H7 (cell line): ENCODE results near the gene ADGRG7. TPM values are rescaled to one million over a fixed set of nuclear protein-coding genes. Genes with fewer than 3 reads are reported as not detected.
A peak's percentile ranks its signal among the peaks of the same experiment; 100 is the strongest.

Experiments
- DNase-seq: peaks from one replicate; pipeline ENCODE4 v3.0.0; 2012
- H3K27me3 ChIP-seq: 2 replicates; pipeline ENCODE4 v1.6.0; 2011; ENCODE audit warnings: mild to moderate bottlenecking, low read length; ENCODE audit not compliant: control insufficient read depth, insufficient read depth
- H3K36me3 ChIP-seq: replicated peaks from 2 replicates; pipeline ENCODE4 v1.5.1; 2011; ENCODE audit warnings: low read length; ENCODE audit not compliant: control insufficient read depth, insufficient read depth
- H3K4me3 ChIP-seq: 2 replicates; pipeline ENCODE4 v1.5.1; 2011; ENCODE audit warnings: low read depth, mild to moderate bottlenecking, control low read depth, low read length, moderate library complexity; ENCODE audit not compliant: insufficient read depth
- total RNA-seq: library from RNA; depleted of rRNA; stranded (reverse); fragments of >200 nt; shearing (Covaris generic); gene quantifications from 2 replicates; pipeline ENCODE4 v1.2.3, GENCODE V29; 2014

ADGRG7 gene
- total RNA-seq, 1 experiment from 2014 or later: not detected

DNA sequence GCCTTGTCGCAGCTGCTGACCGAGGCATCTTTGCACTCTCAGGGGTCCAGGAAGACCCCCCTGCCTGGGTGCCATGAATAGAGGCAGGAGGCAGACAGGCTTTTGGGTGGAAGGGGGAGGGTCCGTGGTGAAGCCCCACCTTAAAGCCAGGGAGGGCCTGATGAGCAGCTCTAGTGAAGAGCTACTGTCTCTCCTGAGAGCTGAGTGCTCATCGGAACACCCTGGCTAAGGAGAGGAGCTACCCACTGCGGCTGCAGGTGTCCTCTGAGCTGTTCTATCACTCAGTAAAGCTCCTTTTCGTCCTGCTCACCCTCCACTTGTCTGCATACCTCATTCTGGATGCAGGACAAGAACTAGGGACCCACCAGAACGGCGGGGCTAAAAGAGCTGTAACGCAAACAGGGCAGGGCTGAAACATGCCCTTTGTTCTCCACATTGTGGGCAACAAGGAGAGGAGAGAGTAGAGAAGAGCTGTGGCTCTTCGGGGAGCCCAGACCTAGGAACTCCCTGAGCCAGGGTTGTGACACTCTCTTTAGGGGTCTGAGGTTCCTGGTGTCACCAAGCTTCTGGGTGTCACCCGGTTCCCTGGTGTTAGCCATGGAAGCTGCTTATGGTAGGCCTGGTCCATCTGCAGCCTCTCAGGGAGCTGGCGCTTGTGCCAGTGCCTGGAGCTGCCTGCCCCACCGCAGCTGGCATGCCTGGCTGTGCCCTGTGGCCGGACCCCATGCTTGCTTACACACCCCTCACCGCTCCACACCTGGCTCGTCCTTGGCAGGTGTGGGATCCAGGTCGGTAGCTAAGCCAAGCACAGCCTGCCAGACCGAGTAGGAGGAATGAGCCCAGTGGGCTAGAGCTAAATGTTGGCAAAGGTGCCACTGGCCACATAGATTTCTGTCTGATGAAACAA, 73.7 kb downstream of the ADGRG7 start:
- Histone ChIP-seq H3K36me3 (no peaks in the 10 kb centered on the region), H3K27me3 (no peaks in the 10 kb centered on the region), H3K4me3 (no peak overlapping the region)
- no peak for DNase-seq

DNA sequence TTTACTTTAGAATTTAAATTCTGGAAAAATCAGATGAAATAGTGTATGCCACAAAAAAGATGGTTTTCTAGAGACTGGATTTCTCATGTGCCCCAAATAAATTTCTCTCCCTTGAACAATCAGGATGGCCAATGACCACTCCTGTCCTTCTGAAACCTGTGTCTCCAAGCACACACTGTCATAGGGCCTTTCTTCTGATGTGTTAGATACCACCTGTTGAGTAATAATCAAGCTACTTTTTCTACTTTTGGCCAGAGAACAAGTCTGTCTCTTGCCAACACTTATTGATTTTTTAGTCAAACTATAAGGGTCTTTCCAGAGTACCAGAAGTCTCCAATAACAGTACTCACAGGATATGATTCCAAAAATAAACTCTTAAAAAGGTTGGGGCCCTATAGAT, 83.8 kb downstream of the ADGRG7 start:
- no peaks in the 10 kb centered on the region for H3K36me3 ChIP-seq
- H3K4me3 ChIP-seq: no peak overlapping the region
- no peaks in the 10 kb centered on the region for H3K27me3 ChIP-seq
- DNase-seq: no peak

GRCh38 chr3:100695696-100696095, 86.3 kb downstream of the ADGRG7 start:
- Histone ChIP-seq H3K36me3 (no peaks in the 10 kb centered on the region), H3K4me3 (no peak overlapping the region), H3K27me3 (no peaks in the 10 kb centered on the region)
- no peak for DNase-seq

GRCh38 chr3:100696161-100696560, 86.8 kb downstream of the ADGRG7 start:
- Histone ChIP-seq H3K36me3 (no peaks in the 10 kb centered on the region), H3K27me3 (no peaks in the 10 kb centered on the region), H3K4me3 (no peak overlapping the region)
- no peak for DNase-seq

DNA sequence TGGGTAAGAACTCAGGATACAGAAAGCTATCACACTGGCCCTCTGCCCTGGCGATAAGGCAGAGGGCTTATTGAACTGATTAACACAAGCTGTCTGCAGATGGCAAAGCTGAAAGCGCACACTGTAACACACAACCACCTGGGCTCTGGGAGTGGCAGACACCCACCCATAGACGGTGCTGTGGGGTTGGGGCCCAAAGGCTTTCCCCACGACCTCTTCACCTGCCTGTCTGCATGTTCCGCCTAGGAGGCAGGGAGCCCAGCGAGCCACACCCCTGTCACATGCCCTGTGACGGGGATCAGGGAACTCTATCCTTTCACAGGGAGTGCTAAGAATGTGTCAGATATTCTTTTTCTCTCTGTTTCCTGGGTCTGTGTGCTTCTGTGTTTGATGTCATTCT, 87.8 kb downstream of the ADGRG7 start:
- DNase-seq: no peak
- Histone ChIP-seq H3K27me3 (no peaks in the 10 kb centered on the region), H3K4me3 (no peak overlapping the region), H3K36me3 (no peaks in the 10 kb centered on the region)

- no peaks in the 10 kb centered on the region for H3K36me3 ChIP-seq
- no peaks in the 10 kb centered on the region for H3K27me3 ChIP-seq
- no peak for DNase-seq
- H3K4me3 ChIP-seq: no peak overlapping the region
These were observed 88.4 kb downstream of the ADGRG7 start for GRCh38 chr3:100697723-100698285.

GRCh38 chr3:100698736-100699135, 89.3 kb downstream of the ADGRG7 start:
- Histone ChIP-seq H3K4me3 (no peak overlapping the region), H3K36me3 (no peaks in the 10 kb centered on the region), H3K27me3 (no peaks in the 10 kb centered on the region)
- no peak for DNase-seq

DNA sequence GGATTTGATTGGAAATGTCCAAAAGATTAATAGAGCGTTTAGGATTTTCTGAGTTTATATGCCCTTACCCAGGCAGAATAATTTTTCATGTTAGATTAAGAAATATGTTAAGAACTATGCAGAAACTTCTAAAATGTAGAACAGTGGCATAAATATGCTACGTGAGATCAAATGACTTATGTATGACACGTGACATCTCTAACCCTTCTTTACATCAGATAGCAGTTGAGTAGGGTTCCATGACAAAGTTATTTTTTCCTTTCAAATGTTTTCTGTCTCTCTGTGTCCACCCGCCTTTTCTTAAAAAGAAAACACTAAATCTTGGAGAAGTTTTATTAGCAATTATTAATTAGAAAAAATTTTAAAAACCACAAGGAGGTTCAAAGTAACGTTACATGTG, 91.3 kb downstream of the ADGRG7 start:
- H3K4me3 ChIP-seq: no peak overlapping the region
- DNase-seq: no peak
- no peaks in the 10 kb centered on the region for H3K36me3 ChIP-seq
- H3K27me3 ChIP-seq: no peaks in the 10 kb centered on the region

GRCh38 chr3:100702082-100702979, 92.9 kb downstream of the ADGRG7 start:
- Histone ChIP-seq H3K4me3 (no peak overlapping the region), H3K36me3 (no peaks in the 10 kb centered on the region), H3K27me3 (no peaks in the 10 kb centered on the region; the same call in 1 of the 2 replicates)
- DNase-seq: no peak

DNA sequence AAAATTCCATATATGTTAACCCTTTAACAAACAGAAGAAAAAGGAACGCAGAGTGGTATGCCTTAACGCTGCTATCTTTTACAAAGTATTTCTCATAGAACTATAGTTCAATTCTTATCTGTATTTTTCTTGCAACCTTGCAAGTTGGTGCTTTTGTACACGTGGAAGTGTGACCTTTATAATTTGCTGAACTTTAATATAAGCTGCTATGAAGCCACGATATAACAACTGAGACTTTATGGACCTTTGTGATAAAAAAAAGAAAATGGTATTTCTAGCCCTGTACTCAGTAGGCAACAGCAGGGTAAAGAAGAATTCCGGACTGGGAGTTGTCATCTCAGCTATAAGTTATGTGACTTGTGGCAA, 93.6 kb downstream of the ADGRG7 start:
- Histone ChIP-seq H3K36me3 (no peaks in the 10 kb centered on the region), H3K27me3 (no peaks in the 10 kb centered on the region; the same call in 1 of the 2 replicates), H3K4me3 (no peak overlapping the region)
- no peak for DNase-seq

DNA sequence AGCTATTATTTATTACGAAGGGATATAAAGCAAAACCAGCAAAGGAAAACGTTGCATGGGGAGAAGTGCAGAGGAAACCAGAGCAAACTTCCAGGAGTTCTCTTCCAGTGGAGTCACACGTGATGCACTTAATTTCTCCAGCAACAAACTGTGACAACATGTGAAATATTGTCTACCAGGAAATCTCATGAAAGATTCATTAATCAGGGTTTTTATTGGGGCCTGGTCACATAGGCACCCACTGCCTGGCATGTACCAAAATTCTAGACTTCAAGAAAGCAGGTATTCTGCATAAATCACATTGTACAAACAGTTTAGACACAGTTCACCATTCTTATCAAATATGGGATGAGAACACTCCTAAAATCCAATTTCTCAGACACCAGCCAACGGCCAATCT, 94.5 kb downstream of the ADGRG7 start:
- no peak for DNase-seq
- Histone ChIP-seq H3K4me3 (no peak overlapping the region), H3K36me3 (no peaks in the 10 kb centered on the region), H3K27me3 (no peaks in the 10 kb centered on the region; the same call in 1 of the 2 replicates)

DNA sequence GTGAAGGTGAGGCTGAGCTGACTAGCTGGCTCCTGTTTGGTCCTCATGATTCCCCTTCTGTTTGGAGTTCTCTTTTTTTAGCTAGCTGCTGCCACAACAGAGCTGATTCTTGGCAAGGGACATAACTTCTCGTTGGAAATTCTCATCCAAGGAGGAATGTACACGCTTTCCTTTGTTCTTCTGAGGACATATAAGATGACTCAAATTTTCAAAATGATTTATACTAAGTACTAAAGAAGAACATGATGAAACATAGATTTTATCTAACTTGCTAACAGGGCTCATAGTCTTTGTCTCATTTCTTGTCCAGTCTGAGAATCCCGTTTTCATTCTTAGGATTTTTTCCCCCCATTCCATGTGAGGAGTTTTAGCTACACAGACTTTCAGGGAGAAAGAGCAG, 97.0 kb downstream of the ADGRG7 start:
- DNase-seq: no peak
- Histone ChIP-seq H3K4me3 (no peak overlapping the region), H3K27me3 (no peaks in the 10 kb centered on the region; the same call in 1 of the 2 replicates), H3K36me3 (no peaks in the 10 kb centered on the region)

- no peaks in the 10 kb centered on the region; the same call in 1 of the 2 replicates for H3K27me3 ChIP-seq
- peak overlapping the region; percentile 81 for H3K4me3 ChIP-seq
- no peak for DNase-seq
- H3K36me3 ChIP-seq: no peaks in the 10 kb centered on the region
These were observed 99.2 kb downstream of the ADGRG7 start for GRCh38 chr3:100708644-100708988.

- peak; percentile 94 for DNase-seq
- H3K36me3 ChIP-seq: peaks cover 2% of the 10 kb centered on the region
- H3K27me3 ChIP-seq: no peaks in the 10 kb centered on the region; the same call in 1 of the 2 replicates
- peak within 1 kb of the TSS; percentile 81 for H3K4me3 ChIP-seq
These were observed 99.8 kb downstream of the ADGRG7 start, which contains the start of gene TFG for GRCh38 chr3:100708989-100709841. TFG (plus strand) TSS chr3:100709494; CDS start chr3:100713686, 4,192 bp downstream.
